Stimulated activated CD8-positive, alpha-beta memory T cell treated with anti-CD3 and anti-CD28 coated beads, Interleukin-7, amount 100 ng/mL, for 48 hours (primary cell): ENCODE measurements around the gene PGGHG.
"Not testable (repeated sequence)": the region's sequence is repeated elsewhere in the genome, so short reads cannot be mapped to it uniquely, and the experiment has no call there.

Experiments used
- DNase-seq, 2 donors: peaks; one replicate each; pipeline ENCODE4 v3.0.0-alpha.2; 2020; ENCODE audit warnings: low read depth in 1 of 2; ENCODE audit errors: extremely low read depth in 1 of 2

PGGHG gene

GRCh38 chr11:311013-311748 lies 22.3 kb downstream of the PGGHG start:
- not testable (repeated sequence) for DNase-seq

- DNase-seq: no peak
These were observed 23.3 kb downstream of the PGGHG start for GRCh38 chr11:312092-312816.

- DNase-seq: no peak
These were observed 24.4 kb downstream of the PGGHG start for GRCh38 chr11:313304-313786.

GRCh38 chr11:313787-314553 lies 25.0 kb downstream of the PGGHG start, which contains the start of gene IFITM1:
TSS of gene IFITM1 (plus strand) at chr11:314040. CDS start at chr11:314171, 131 bp downstream.
- no peak for DNase-seq

GRCh38 chr11:314554-314875 lies 25.6 kb downstream of the PGGHG start:
- DNase-seq: not testable (repeated sequence)

- no peak for DNase-seq
These were observed 26.1 kb downstream of the PGGHG start for GRCh38 chr11:315051-315481.

GRCh38 chr11:315516-315994 lies 26.6 kb downstream of the PGGHG start:
- DNase-seq: no peak

- DNase-seq: no peak
These were observed 27.2 kb downstream of the PGGHG start for GRCh38 chr11:316031-316701.

GRCh38 chr11:316891-317301 lies 28.0 kb downstream of the PGGHG start:
- DNase-seq: no peak

GRCh38 chr11:317668-318404 lies 28.9 kb downstream of the PGGHG start:
- not testable (repeated sequence) for DNase-seq

- not testable (repeated sequence) for DNase-seq
These were observed 29.6 kb downstream of the PGGHG start for GRCh38 chr11:318405-319120.

GRCh38 chr11:319121-319887 lies 30.4 kb downstream of the PGGHG start:
- DNase-seq: not testable (repeated sequence)

- DNase-seq: not testable (repeated sequence)
These were observed 31.0 kb downstream of the PGGHG start for GRCh38 chr11:319888-320273.

GRCh38 chr11:324156-324555 lies 35.2 kb downstream of the PGGHG start:
- DNase-seq: no peak

- not testable (repeated sequence) for DNase-seq
These were observed 35.9 kb downstream of the PGGHG start for GRCh38 chr11:324593-325517.

- DNase-seq: no peak
These were observed 37.1 kb downstream of the PGGHG start for GRCh38 chr11:325796-326591.

- DNase-seq: no peak
These were observed 37.6 kb downstream of the PGGHG start for GRCh38 chr11:326592-326841.
